ENCODE results near the gene RNF112.
A peak's percentile ranks its signal among the peaks of the same experiment; 100 is the strongest.

Gene RNF112

GRCh38 chr17:19376811-19377210 lies 34.2 kb upstream of the RNF112 start:
- DNase-seq: peak in 1 of 2 experiments; percentile 18

- peak; percentile 93 to 98 for DNase-seq
These were observed 33.2 kb upstream of the RNF112 start for GRCh38 chr17:19377602-19378415.

GRCh38 chr17:19378416-19379360 lies 32.3 kb upstream of the RNF112 start, which contains the start of gene MAPK7:
Gene MAPK7 (plus strand): TSS chr17:19378498. CDS start chr17:19378901, 403 bp downstream.
- no peak for DNase-seq

GRCh38 chr17:19379361-19380065 lies 31.5 kb upstream of the RNF112 start:
- DNase-seq: no peak

- DNase-seq: no peak
These were observed 30.3 kb upstream of the RNF112 start for GRCh38 chr17:19380481-19381301.

GRCh38 chr17:19381361-19381740 lies 29.7 kb upstream of the RNF112 start:
- DNase-seq: no peak

GRCh38 chr17:19381741-19382444 lies 29.1 kb upstream of the RNF112 start:
- no peak for DNase-seq

GRCh38 chr17:19382531-19383444 lies 28.2 kb upstream of the RNF112 start:
- DNase-seq: no peak

- DNase-seq: no peak
These were observed 27.2 kb upstream of the RNF112 start for GRCh38 chr17:19383681-19384470.

- DNase-seq: peak; percentile 76 to 94
These were observed 26.2 kb upstream of the RNF112 start for GRCh38 chr17:19384723-19385391.

GRCh38 chr17:19385521-19385983 lies 25.5 kb upstream of the RNF112 start:
- no peak for DNase-seq

- peak; percentile 28 to 35 for DNase-seq
These were observed 24.7 kb upstream of the RNF112 start for GRCh38 chr17:19386051-19386929.

GRCh38 chr17:19386974-19387920 lies 23.8 kb upstream of the RNF112 start, which contains the start of gene MFAP4:
Gene MFAP4 (minus strand): TSS chr17:19387190. CDS start chr17:19387155, 35 bp downstream.
- peak; percentile 96 to 99 for DNase-seq

- DNase-seq: peak; percentile 80 to 87
These were observed 23.0 kb upstream of the RNF112 start for GRCh38 chr17:19387921-19388521.

Measured in NCI-H524 (cell line).